Measurements from ENCODE around the gene STARD13.

DNA sequence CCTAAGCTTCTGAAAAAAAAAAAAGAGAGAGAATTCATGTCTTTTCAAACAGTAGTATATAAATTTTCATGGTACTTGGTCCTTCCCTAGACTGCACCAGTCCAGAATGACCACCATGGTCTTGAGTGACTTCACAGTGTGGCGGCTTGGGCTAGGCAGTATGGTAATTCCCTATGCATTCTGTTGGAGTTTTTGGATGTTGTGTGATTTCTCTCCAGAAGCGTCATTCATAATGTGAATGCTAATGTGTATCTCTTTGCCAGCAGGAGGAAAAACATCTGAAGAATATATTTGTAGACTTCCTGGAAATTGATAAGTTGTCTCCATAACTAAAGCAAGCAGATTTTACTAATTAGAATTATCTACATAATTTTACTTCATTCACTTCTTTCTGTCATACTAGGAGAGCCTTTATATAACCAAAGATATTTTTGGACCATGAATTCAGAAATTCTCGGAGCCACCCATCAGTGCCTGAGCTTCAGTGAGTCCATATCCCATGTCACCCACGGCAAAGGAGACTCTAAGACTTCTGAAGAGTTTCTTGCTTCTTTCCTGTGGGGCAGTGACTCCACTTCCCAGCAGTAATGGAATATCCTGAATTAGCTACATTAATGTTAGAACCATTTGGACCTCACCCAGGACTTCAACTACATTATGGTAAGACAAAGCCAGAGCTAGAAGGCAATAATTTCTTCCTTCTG, 8.4 kb downstream of the STARD13 start:
- TF ChIP-seq, protein P1, sequence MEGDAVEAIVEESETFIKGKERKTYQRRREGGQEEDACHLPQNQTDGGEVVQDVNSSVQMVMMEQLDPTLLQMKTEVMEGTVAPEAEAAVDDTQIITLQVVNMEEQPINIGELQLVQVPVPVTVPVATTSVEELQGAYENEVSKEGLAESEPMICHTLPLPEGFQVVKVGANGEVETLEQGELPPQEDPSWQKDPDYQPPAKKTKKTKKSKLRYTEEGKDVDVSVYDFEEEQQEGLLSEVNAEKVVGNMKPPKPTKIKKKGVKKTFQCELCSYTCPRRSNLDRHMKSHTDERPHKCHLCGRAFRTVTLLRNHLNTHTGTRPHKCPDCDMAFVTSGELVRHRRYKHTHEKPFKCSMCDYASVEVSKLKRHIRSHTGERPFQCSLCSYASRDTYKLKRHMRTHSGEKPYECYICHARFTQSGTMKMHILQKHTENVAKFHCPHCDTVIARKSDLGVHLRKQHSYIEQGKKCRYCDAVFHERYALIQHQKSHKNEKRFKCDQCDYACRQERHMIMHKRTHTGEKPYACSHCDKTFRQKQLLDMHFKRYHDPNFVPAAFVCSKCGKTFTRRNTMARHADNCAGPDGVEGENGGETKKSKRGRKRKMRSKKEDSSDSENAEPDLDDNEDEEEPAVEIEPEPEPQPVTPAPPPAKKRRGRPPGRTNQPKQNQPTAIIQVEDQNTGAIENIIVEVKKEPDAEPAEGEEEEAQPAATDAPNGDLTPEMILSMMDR (IDR thresholded peaks at IDR 0.05; ENCODE audit: insufficient read depth, low read length, poor library complexity, severe bottlenecking), result no peak
- TF ChIP-seq EZH2phosphoT487 (conservative IDR thresholded peaks at IDR 0.05; ENCODE audit: low read length), result no peak
